Naive thymus-derived CD8-positive, alpha-beta T cell (primary cell): ENCODE results near the gene CASP4. TPM values are rescaled to one million over a fixed set of nuclear protein-coding genes. Genes with fewer than 3 reads are reported as not detected.
"Not testable (repeated sequence)": the region's sequence is repeated elsewhere in the genome, so short reads cannot be mapped to it uniquely, and the experiment has no call there.

Experiments used
- ATAC-seq, 2 donors: fragments of 150-1000 bp; cut with Tn5 transposase in 1 of 2; sonication (Bioruptor Pico), chemical (Tn5 transposase) in 1 of 2; 1 replicate in 1 of 2; 2 replicates in 1 of 2; pipeline ENCODE4 v1.10.0; 2021; ENCODE audit warnings: mild to moderate bottlenecking in 2 of 2, moderate library complexity in 2 of 2
- POLR2A ChIA-PET: fragments of 350-600 bp; sonication (Branson Sonifier 250); formaldehyde crosslinking; loops from one replicate; lab custom pipeline; 2021; ENCODE audit warnings: antibody characterized with exemption; lab: Charles Lee
- DNase-seq, 10 donors: peaks; one replicate each; pipeline versions ENCODE4 v3.0.0 to v3.0.0-alpha.2; 2020 to 2022
- H3K27ac Mint-ChIP-seq, 10 donors: one replicate each; pipeline ENCODE4 v1.8.0; 2020 to 2022; ENCODE audit warnings: mild to moderate bottlenecking in 10 of 10, mixed read lengths in 10 of 10, moderate library complexity in 4 of 10, inconsistent platforms in 1 of 10
- H3K27me3 Mint-ChIP-seq, 5 donors: one replicate each; pipeline ENCODE4 v1.8.0; 2021 to 2022; ENCODE audit warnings: mixed read lengths in 5 of 5
- H3K36me3 Mint-ChIP-seq, 3 donors: one replicate each; pipeline ENCODE4 v1.8.0; 2020 to 2022; ENCODE audit warnings: mixed read lengths in 3 of 3, mild to moderate bottlenecking in 2 of 3, inconsistent platforms in 1 of 3
- H3K4me1 Mint-ChIP-seq, 4 donors: one replicate each; pipeline ENCODE4 v1.8.0; 2021 to 2022; ENCODE audit warnings: mixed read lengths in 4 of 4
- H3K4me3 Mint-ChIP-seq, 10 donors: one replicate each; pipeline ENCODE4 v1.8.0; 2020 to 2022; ENCODE audit warnings: mild to moderate bottlenecking in 10 of 10, mixed read lengths in 10 of 10, moderate library complexity in 6 of 10, inconsistent platforms in 1 of 10
- H3K9me3 Mint-ChIP-seq, 9 donors: one replicate each; pipeline ENCODE4 v1.8.0; 2020 to 2022; ENCODE audit warnings: mixed read lengths in 9 of 9, mild to moderate bottlenecking in 3 of 9, inconsistent platforms in 1 of 9, moderate library complexity in 1 of 9
- polyA plus RNA-seq, 3 donors: library from polyadenylated mRNA; unstranded; fragments of 300-500 nt; fragmentation: Illumina TruSeq; gene quantifications; one replicate each; pipeline ENCODE4 v1.2.3, GENCODE V29; 2021
- total RNA-seq, 8 experiments: library from RNA in 2 of 8; stranded (reverse) in 2 of 8; gene quantifications; one replicate each; pipeline ENCODE4 v1.2.3 and lab custom pipeline; 2021 to 2026

CASP4 gene
- total and polyA plus RNA-seq, 5 experiments from 2014 or later, result 71.9 to 84.0 (median 77.2) TPM

DNA sequence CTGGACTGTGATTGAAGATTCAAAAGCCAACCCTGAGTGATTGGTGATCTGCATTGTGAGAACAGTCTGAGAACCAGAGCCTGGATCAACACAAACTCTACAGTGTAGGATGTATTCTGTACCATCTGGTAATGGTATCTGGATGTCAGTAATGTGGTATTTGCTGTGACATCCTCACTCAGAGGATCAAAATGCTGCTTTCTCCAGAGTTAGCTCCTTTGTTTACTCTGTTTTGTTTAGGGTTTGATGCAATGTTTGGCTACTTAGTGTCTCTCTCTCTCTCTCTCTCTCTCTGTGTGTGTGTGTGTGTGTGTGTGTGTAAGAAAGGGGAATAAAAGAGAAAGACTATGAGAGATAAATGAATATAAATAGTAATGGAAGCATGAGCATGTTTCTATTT lies 24.3 kb downstream of the CASP4 start:
- POLR2A ChIA-PET, result interaction anchor here (0.7 kb wide), 1 partner anchor 36 kb away, joined by 3 read pairs; no protein-coding TSS in a partner anchor
- no peaks in the 10 kb centered on the region for H3K27me3 Mint-ChIP-seq
- ATAC-seq, result no peak
- H3K27ac Mint-ChIP-seq, result peak overlapping the region in 7 of 10 donors; percentile 11 to 58 (median 33)
- DNase-seq, result no peak
- H3K36me3 Mint-ChIP-seq, result peaks cover 24 to 66% (median 54%) of the 10 kb centered on the region in 3 donors
- peaks cover 6 to 26% (median 14%) of the 10 kb centered on the region in 4 donors for H3K4me1 Mint-ChIP-seq
- peaks cover 0 to 1% (median 0%) of the 10 kb centered on the region in 9 donors for H3K9me3 Mint-ChIP-seq
- H3K4me3 Mint-ChIP-seq, result no peak overlapping the region

GRCh38 chr11:104943561-104943960 lies 24.8 kb downstream of the CASP4 start:
- Mint-ChIP-seq H3K27ac (peak overlapping the region in 6 of 10 donors; percentile 0 to 74 (median 22)), H3K27me3 (no peaks in the 10 kb centered on the region), H3K4me1 (peaks cover 6 to 22% (median 14%) of the 10 kb centered on the region in 4 donors), H3K36me3 (peaks cover 19 to 61% (median 49%) of the 10 kb centered on the region in 3 donors), H3K4me3 (no peak overlapping the region), H3K9me3 (peaks cover 0 to 1% (median 0%) of the 10 kb centered on the region in 9 donors)
- ATAC-seq (no peak), DNase-seq (no peak)
- POLR2A ChIA-PET, result interaction anchor here (0.7 kb wide), 1 partner anchor 35 kb away, joined by 3 read pairs; no protein-coding TSS in a partner anchor

DNA sequence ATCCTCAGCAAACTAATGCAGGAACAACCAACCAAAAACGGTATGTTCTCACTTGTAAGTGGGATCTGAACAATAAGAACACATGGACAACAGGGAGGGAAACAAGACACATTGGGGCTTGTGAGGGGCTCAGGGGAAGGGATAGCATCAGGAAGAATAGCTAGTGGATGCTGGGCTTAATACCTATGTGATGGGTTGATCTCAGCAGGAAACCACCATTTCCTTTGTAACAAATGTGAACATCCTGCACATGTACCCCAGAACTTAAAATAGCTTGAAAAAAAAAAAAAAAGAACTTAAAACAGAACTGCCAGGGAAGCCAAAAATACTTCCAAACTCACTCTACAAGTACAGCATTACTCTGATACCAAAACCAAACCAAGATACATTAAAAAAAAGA lies 33.8 kb downstream of the CASP4 start:
- peak in 3 of 10 donors; percentile 37 to 46 (median 43) for DNase-seq
- H3K4me1 Mint-ChIP-seq, result peaks cover 17 to 58% (median 24%) of the 10 kb centered on the region in 4 donors
- H3K9me3 Mint-ChIP-seq, result peaks cover 6 to 29% (median 12%) of the 10 kb centered on the region in 9 donors
- peaks cover 0 to 13% (median 13%) of the 10 kb centered on the region in 3 donors for H3K36me3 Mint-ChIP-seq
- H3K4me3 Mint-ChIP-seq, result peak overlapping the region; percentile 31 to 79 (median 74)
- POLR2A ChIA-PET, result interaction anchor here (2.0 kb wide), 1 partner anchor 17 kb away, joined by 10 read pairs; no protein-coding TSS in a partner anchor
- H3K27ac Mint-ChIP-seq, result peak overlapping the region in 6 of 10 donors; percentile 7 to 61 (median 48)
- ATAC-seq, result peak; percentile 68 to 94
- no peaks in the 10 kb centered on the region for H3K27me3 Mint-ChIP-seq

DNA sequence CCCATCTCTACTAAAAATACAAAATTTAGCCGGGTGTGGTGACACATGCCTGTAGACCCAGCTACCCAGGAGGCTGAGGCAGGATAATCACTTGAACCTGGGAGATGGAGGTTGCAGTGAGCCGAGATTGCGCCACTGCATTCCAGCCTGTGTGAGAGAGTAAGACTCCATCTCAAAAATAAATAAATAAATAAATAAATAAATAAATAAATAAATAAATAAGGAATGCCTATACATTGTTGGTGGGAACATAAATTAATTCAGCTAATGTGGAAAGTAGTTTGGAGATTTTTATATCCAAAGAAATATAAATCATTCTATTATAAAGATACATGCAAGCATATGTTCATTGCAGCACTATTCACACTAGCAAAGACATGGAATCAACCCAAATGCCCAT lies 34.3 kb downstream of the CASP4 start:
- ATAC-seq, result peak in 1 of 2 donors; percentile 10
- POLR2A ChIA-PET, result interaction anchor here (2.0 kb wide), 1 partner anchor 17 kb away, joined by 10 read pairs; no protein-coding TSS in a partner anchor
- Mint-ChIP-seq H3K4me3 (peak overlapping the region in 9 of 10 donors; percentile 66 to 79 (median 74)), H3K27ac (peak overlapping the region in 1 of 10 donors; percentile 51), H3K9me3 (peaks cover 6 to 34% (median 17%) of the 10 kb centered on the region in 9 donors), H3K36me3 (peaks cover 0 to 18% (median 17%) of the 10 kb centered on the region in 3 donors), H3K4me1 (peaks cover 17 to 58% (median 24%) of the 10 kb centered on the region in 4 donors)
- DNase-seq, H3K27me3 Mint-ChIP-seq: not testable (repeated sequence)

- no peak overlapping the region for H3K4me3 Mint-ChIP-seq
- H3K4me1 Mint-ChIP-seq, result peaks cover 4 to 29% (median 12%) of the 10 kb centered on the region in 4 donors
- no peak for DNase-seq
- peaks cover 0 to 33% (median 30%) of the 10 kb centered on the region in 3 donors for H3K36me3 Mint-ChIP-seq
- POLR2A ChIA-PET, result no interaction called here
- H3K9me3 Mint-ChIP-seq, result peaks cover 6 to 58% (median 31%) of the 10 kb centered on the region in 9 donors
- H3K27ac Mint-ChIP-seq, result no peak overlapping the region
- no peaks in the 10 kb centered on the region for H3K27me3 Mint-ChIP-seq
- no peak for ATAC-seq
These were observed 39.6 kb downstream of the CASP4 start for GRCh38 chr11:104928811-104929210.

DNA sequence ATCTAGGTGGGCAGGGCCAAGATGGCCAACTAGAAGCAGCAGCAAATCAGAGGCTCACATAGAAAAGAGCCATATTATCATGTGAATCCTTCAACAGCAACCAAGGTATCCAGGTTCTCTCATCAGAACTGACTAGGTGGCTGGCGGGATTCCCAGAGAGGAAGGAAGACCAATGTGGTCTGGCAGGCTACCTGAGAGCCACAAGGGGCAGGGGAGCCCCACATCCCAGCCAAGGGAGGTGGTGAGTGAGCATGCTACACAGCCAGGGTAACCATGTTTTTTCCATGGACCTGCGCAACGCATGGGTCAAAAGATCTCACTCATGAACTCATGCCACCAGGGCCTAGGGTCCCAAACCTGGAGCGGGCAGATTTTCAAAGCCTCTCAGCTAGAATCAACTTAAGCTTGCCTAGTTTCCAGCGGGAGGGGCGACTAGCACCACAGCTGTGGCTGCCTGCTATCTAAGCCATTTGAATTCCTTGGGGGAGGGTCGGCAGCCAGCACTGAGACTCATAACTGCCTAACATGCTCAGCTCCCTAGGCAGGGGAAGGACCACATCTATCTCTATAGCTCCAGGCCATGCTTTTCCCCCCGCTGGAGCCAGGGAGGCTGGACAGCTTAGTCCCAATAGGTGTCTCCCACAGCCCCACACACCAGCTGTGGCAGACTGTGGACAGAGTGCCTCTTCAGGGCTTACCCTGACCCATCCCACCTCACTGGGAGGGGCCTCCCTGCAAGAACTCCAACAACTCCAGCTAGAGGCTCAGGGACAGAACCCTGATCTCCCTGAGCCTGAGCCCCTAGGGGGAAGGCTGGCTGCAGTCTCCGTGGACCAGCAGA lies 41.4 kb downstream of the CASP4 start:
- POLR2A ChIA-PET, result no interaction called here
- H3K27ac Mint-ChIP-seq, result peak overlapping the region in 1 of 10 donors; percentile 6
- peaks cover 6 to 56% (median 31%) of the 10 kb centered on the region in 9 donors for H3K9me3 Mint-ChIP-seq

GRCh38 chr11:104925850-104926249 lies 42.5 kb downstream of the CASP4 start:
- Mint-ChIP-seq H3K36me3 (peaks cover 0 to 32% (median 28%) of the 10 kb centered on the region in 3 donors), H3K4me1 (peaks cover 2 to 21% (median 17%) of the 10 kb centered on the region in 4 donors), H3K9me3 (peaks cover 6 to 49% (median 31%) of the 10 kb centered on the region in 9 donors), H3K27me3 (no peaks in the 10 kb centered on the region), H3K27ac (no peak overlapping the region), H3K4me3 (no peak overlapping the region)
- no peak for ATAC-seq
- POLR2A ChIA-PET, result no interaction called here
- no peak for DNase-seq

More for the DNA sequence above, 41.4 kb downstream of the CASP4 start:
- peaks cover 0 to 33% (median 33%) of the 10 kb centered on the region in 3 donors for H3K36me3 Mint-ChIP-seq
- no peak for ATAC-seq
- no peak for DNase-seq
- no peak overlapping the region for H3K4me3 Mint-ChIP-seq
- no peaks in the 10 kb centered on the region for H3K27me3 Mint-ChIP-seq
- H3K4me1 Mint-ChIP-seq, result peaks cover 2 to 25% (median 16%) of the 10 kb centered on the region in 4 donors

GRCh38 chr11:104918113-104918824 lies 50.1 kb downstream of the CASP4 start:
- peak; percentile 78 to 83 for ATAC-seq
- Mint-ChIP-seq H3K4me1 (peaks cover 32 to 71% (median 56%) of the 10 kb centered on the region in 4 donors), H3K4me3 (peak overlapping the region; percentile 82 to 98 (median 94)), H3K27me3 (no peaks in the 10 kb centered on the region), H3K36me3 (peaks cover 0 to 8% (median 0%) of the 10 kb centered on the region in 3 donors), H3K27ac (peak overlapping the region; percentile 85 to 97 (median 93)), H3K9me3 (peaks cover 0 to 12% (median 4%) of the 10 kb centered on the region in 9 donors)
- peak in 2 of 10 donors; percentile 35 to 43 for DNase-seq
- POLR2A ChIA-PET, result interaction anchor here (0.5 to 4.0 kb wide), 2 partner anchors 16 to 117 kb away, joined by 4 to 10 read pairs; partner anchors contain the start of gene CASP1

GRCh38 chr11:104917271-104918112 lies 50.9 kb downstream of the CASP4 start:
- peak overlapping the region; percentile 82 to 98 (median 94) for H3K4me3 Mint-ChIP-seq
- H3K27ac Mint-ChIP-seq, result peak overlapping the region; percentile 85 to 97 (median 93)
- H3K9me3 Mint-ChIP-seq, result peaks cover 0 to 10% (median under 1%) of the 10 kb centered on the region in 9 donors
- POLR2A ChIA-PET, result interaction anchor here (0.7 to 4.0 kb wide), 3 partner anchors 9 to 304 kb away, joined by 3 to 10 read pairs (median 3); no protein-coding TSS in a partner anchor
- peak in 1 of 10 donors; percentile 41 for DNase-seq
- peaks cover 0 to 6% (median 0%) of the 10 kb centered on the region in 3 donors for H3K36me3 Mint-ChIP-seq
- peak; percentile 52 to 54 for ATAC-seq
- no peaks in the 10 kb centered on the region for H3K27me3 Mint-ChIP-seq
- H3K4me1 Mint-ChIP-seq, result peaks cover 32 to 71% (median 53%) of the 10 kb centered on the region in 4 donors

- POLR2A ChIA-PET, result interaction anchor here (0.7 to 4.0 kb wide), 3 partner anchors 8 to 303 kb away, joined by 3 to 10 read pairs (median 3); no protein-coding TSS in a partner anchor
- H3K27me3 Mint-ChIP-seq, result no peaks in the 10 kb centered on the region
- peaks cover 30 to 67% (median 54%) of the 10 kb centered on the region in 4 donors for H3K4me1 Mint-ChIP-seq
- peaks cover 0 to 4% (median 0%) of the 10 kb centered on the region in 9 donors for H3K9me3 Mint-ChIP-seq
- H3K36me3 Mint-ChIP-seq, result peaks cover 0 to 2% (median 0%) of the 10 kb centered on the region in 3 donors
- ATAC-seq (peak in 1 of 2 donors; percentile 29), DNase-seq (peak in 1 of 10 donors; percentile 10)
- H3K4me3 Mint-ChIP-seq, result peak overlapping the region; percentile 4 to 98 (median 94)
- H3K27ac Mint-ChIP-seq, result peak overlapping the region; percentile 56 to 97 (median 90)
These were observed 51.9 kb downstream of the CASP4 start for GRCh38 chr11:104916442-104916841.

DNA sequence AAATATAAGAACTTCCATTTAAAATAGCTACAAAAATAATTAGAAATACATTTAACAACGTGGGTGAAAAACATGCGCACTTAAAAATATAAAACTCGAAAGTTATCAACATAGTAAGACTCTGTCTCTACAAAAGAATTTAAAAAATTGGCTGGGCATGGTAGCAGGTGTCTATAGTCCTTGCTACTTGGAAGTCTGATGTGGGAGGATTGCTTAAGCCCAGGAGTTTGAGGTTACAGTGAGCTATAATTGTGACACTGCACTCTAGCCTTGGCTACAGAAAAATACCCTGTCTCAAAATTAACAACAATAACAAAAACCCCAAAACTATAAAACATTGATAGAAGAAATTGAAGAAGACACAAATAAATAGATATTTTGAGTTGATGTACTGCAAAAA lies 56.3 kb downstream of the CASP4 start:
- POLR2A ChIA-PET, result no interaction called here
- Mint-ChIP-seq H3K27me3 (no peaks in the 10 kb centered on the region), H3K4me3 (no peak overlapping the region), H3K27ac (no peak overlapping the region), H3K36me3 (peaks cover 4 to 8% (median 8%) of the 10 kb centered on the region in 3 donors), H3K9me3 (peaks cover 0 to 3% (median 0%) of the 10 kb centered on the region in 9 donors), H3K4me1 (peaks cover 24 to 51% (median 43%) of the 10 kb centered on the region in 4 donors)
- ATAC-seq, result no peak
- DNase-seq, result no peak
